Neuronal stem cell (in vitro differentiated cells): ENCODE data around the gene ZBTB45.
A peak's percentile ranks its signal among the peaks of the same experiment; 100 is the strongest.

Source experiments
- DNase-seq: peaks from one replicate; pipeline ENCODE4 v3.0.0-alpha.2; 2013; ENCODE audit warnings: low spot score
- H2AFZ ChIP-seq: one replicate; pipeline ENCODE4 v1.6.1; 2013; ENCODE audit warnings: mild to moderate bottlenecking, low read length, inconsistent platforms
- H2AK5ac ChIP-seq: 2 replicates; pipeline ENCODE4 v1.6.1; 2013; ENCODE audit warnings: low read depth, mild to moderate bottlenecking, inconsistent platforms, low read length, moderate library complexity, mixed read lengths
- H2BK120ac ChIP-seq: 2 replicates; pipeline ENCODE4 v1.6.1; 2013; ENCODE audit warnings: low read depth, mild to moderate bottlenecking, inconsistent platforms, low read length, moderate library complexity, mixed read lengths
- H2BK12ac ChIP-seq: one replicate; pipeline ENCODE4 v1.6.1; 2013; ENCODE audit warnings: low read length, inconsistent platforms
- H2BK15ac ChIP-seq: 2 replicates; pipeline ENCODE4 v1.6.1; 2013; ENCODE audit warnings: mild to moderate bottlenecking, low read length, inconsistent platforms, mixed read lengths
- H2BK5ac ChIP-seq: one replicate; pipeline ENCODE4 v1.6.1; 2013; ENCODE audit warnings: inconsistent platforms, mild to moderate bottlenecking, low read length, moderate library complexity
- H3K14ac ChIP-seq: one replicate; pipeline ENCODE4 v1.6.1; 2013; ENCODE audit warnings: low read length, inconsistent platforms
- H3K18ac ChIP-seq: 2 replicates; pipeline ENCODE4 v1.6.1; 2013; ENCODE audit warnings: low read length, inconsistent platforms
- H3K23ac ChIP-seq: 2 replicates; pipeline ENCODE4 v1.6.1; 2013; ENCODE audit warnings: low read depth, mild to moderate bottlenecking, mixed read lengths, low read length, inconsistent platforms; ENCODE audit not compliant: poor library complexity
- H3K27ac ChIP-seq: replicated peaks from 3 replicates; pipeline ENCODE4 v1.5.1; 2013; ENCODE audit warnings: low read length, inconsistent platforms
- H3K27me3 ChIP-seq, 3 experiments: 2 replicates each; pipeline ENCODE4 v1.6.1; 2013; ENCODE audit warnings: low read length in 3 of 3, mild to moderate bottlenecking in 2 of 3, inconsistent platforms in 1 of 3, low read depth in 1 of 3, mixed read lengths in 1 of 3, moderate library complexity in 1 of 3; ENCODE audit not compliant: control insufficient read depth in 3 of 3, insufficient read depth in 3 of 3
- H3K36me3 ChIP-seq, 2 donors: replicated peaks in 1 of 2; 2 replicates each; pipeline ENCODE4 v1.6.1; 2013; ENCODE audit warnings: low read length in 2 of 2; ENCODE audit not compliant: control insufficient read depth in 2 of 2, insufficient read depth in 2 of 2
- H3K4ac ChIP-seq: 2 replicates; pipeline ENCODE4 v1.6.1; 2013; ENCODE audit warnings: inconsistent platforms, mild to moderate bottlenecking, low read length, moderate library complexity
- H3K4me1 ChIP-seq, 2 donors: 1 replicate in 1 of 2; 2 replicates in 1 of 2; pipeline ENCODE4 v1.6.1; 2013; ENCODE audit warnings: low read length in 2 of 2, low read depth in 1 of 2; ENCODE audit not compliant: control insufficient read depth in 2 of 2, insufficient read depth in 1 of 2
- H3K4me2 ChIP-seq: one replicate; pipeline ENCODE4 v1.6.1; 2013; ENCODE audit warnings: mild to moderate bottlenecking, low read length, inconsistent platforms; ENCODE audit not compliant: insufficient read depth, poor library complexity, severe bottlenecking
- H3K4me3 ChIP-seq, 2 donors: 2 replicates each; pipeline ENCODE4 v1.5.1; 2013; ENCODE audit warnings: low read length in 2 of 2, mild to moderate bottlenecking in 2 of 2, inconsistent platforms in 1 of 2, moderate library complexity in 1 of 2
- H3K79me1 ChIP-seq: one replicate; pipeline ENCODE4 v1.6.1; 2013; ENCODE audit warnings: low read depth, mild to moderate bottlenecking, inconsistent platforms, low read length, moderate library complexity
- H3K9ac ChIP-seq: one replicate; pipeline ENCODE4 v1.6.1; 2013; ENCODE audit warnings: mild to moderate bottlenecking, low read depth, low read length, inconsistent platforms; ENCODE audit not compliant: poor library complexity
- H3K9me3 ChIP-seq, 2 donors: replicated peaks in 1 of 2; 2 replicates each; pipeline versions ENCODE3 to v1.6.1; 2013; ENCODE audit warnings: low read length in 2 of 2, mild to moderate bottlenecking in 2 of 2, inconsistent platforms in 1 of 2, low read depth in 1 of 2, mixed read lengths in 1 of 2, moderate library complexity in 1 of 2; ENCODE audit not compliant: control insufficient read depth in 2 of 2, insufficient read depth in 1 of 2
- H4K8ac ChIP-seq: one replicate; pipeline ENCODE4 v1.6.1; 2013; ENCODE audit warnings: low read depth, mild to moderate bottlenecking, inconsistent platforms, low read length, moderate library complexity
- H4K91ac ChIP-seq: one replicate; pipeline ENCODE4 v1.6.1; 2013; ENCODE audit warnings: low read length, low read depth, mild to moderate bottlenecking, inconsistent platforms; ENCODE audit not compliant: poor library complexity
- WGBS, 2 donors: extraction: QIAGEN DNeasy Blood & Tissue Kit; methylation state at CpG; one replicate each; pipeline ENCODE4 v1.1.7; 2013; ENCODE audit warnings: missing lambda C conversion rate in 2 of 2, mixed read lengths in 1 of 2; ENCODE audit not compliant: insufficient read length in 2 of 2, insufficient replicate concordance in 1 of 2; ENCODE audit errors: extremely low coverage in 2 of 2; 5-methylcytosine and 5-hydroxymethylcytosine counted together

The ZBTB45 gene

GRCh38 chr19:58531034-58531840, 11.6 kb upstream of the ZBTB45 start:
- Histone ChIP-seq H3K79me1 (no peaks in the 10 kb centered on the region), H4K8ac (no peak overlapping the region), H4K91ac (no peak overlapping the region), H2AFZ (no peak overlapping the region), H3K4me2 (no peak overlapping the region), H2BK5ac (no peak overlapping the region), H3K36me3 (no peaks in the 10 kb centered on the region), H3K9me3 (no peaks in the 10 kb centered on the region), H3K27me3 (peaks cover 0 to 10% (median 2%) of the 10 kb centered on the region in 3 experiments), H2AK5ac (no peak overlapping the region), H2BK12ac (no peak overlapping the region), H3K9ac (no peak overlapping the region), H3K18ac (no peak overlapping the region), H3K4me3 (no peak overlapping the region), H3K14ac (no peak overlapping the region), H2BK120ac (no peak overlapping the region), H3K4ac (no peak overlapping the region), H3K4me1 (no peaks in the 10 kb centered on the region), H2BK15ac (no peak overlapping the region), H3K23ac (no peak overlapping the region), H3K27ac (no peak overlapping the region)
- no peak for DNase-seq
- WGBS, 2 donors, result no CpG with 5 or more reads among the region's 10 CpGs

GRCh38 chr19:58529405-58529804, 9.8 kb upstream of the ZBTB45 start:
- H3K27me3 ChIP-seq, result peaks cover 0 to 16% (median 2%) of the 10 kb centered on the region in 3 experiments
- H4K91ac ChIP-seq, result no peak overlapping the region
- no CpG with 5 or more reads among the region's 3 CpGs for WGBS, 2 donors
- H3K36me3 ChIP-seq, result no peaks in the 10 kb centered on the region
- no peaks in the 10 kb centered on the region for H3K79me1 ChIP-seq
- no peak overlapping the region for H3K27ac ChIP-seq
- H3K23ac ChIP-seq, result no peak overlapping the region
- no peaks in the 10 kb centered on the region for H3K4me1 ChIP-seq
- no peak overlapping the region for H3K4me2 ChIP-seq
- no peak overlapping the region for H3K4ac ChIP-seq
- H3K9ac ChIP-seq, result no peak overlapping the region
- no peak overlapping the region for H2BK5ac ChIP-seq
- H3K14ac ChIP-seq, result no peak overlapping the region
- no peak overlapping the region for H4K8ac ChIP-seq
- no peak for DNase-seq
- H3K4me3 ChIP-seq, result no peak overlapping the region
- no peak overlapping the region for H2AK5ac ChIP-seq
- H2AFZ ChIP-seq, result no peak overlapping the region
- no peak overlapping the region for H3K18ac ChIP-seq
- no peak overlapping the region for H2BK120ac ChIP-seq
- H2BK12ac ChIP-seq, result no peak overlapping the region
- H3K9me3 ChIP-seq, result no peaks in the 10 kb centered on the region
- H2BK15ac ChIP-seq, result no peak overlapping the region

GRCh38 chr19:58522709-58523108, 3.1 kb upstream of the ZBTB45 start:
- no peaks in the 10 kb centered on the region for H3K9me3 ChIP-seq
- H3K4ac ChIP-seq, result no peak overlapping the region
- no peak overlapping the region for H3K18ac ChIP-seq
- no peak overlapping the region for H3K9ac ChIP-seq
- WGBS, 2 donors, result no CpG with 5 or more reads among the region's 3 CpGs
- peaks cover 0 to 6% (median 0%) of the 10 kb centered on the region in 3 experiments for H3K27me3 ChIP-seq
- H2BK12ac ChIP-seq, result no peak overlapping the region
- no peak overlapping the region for H4K8ac ChIP-seq
- no peak overlapping the region for H3K4me3 ChIP-seq
- DNase-seq, result no peak
- H3K79me1 ChIP-seq, result peaks cover 4% of the 10 kb centered on the region
- H3K23ac ChIP-seq, result peak overlapping the region; percentile 4
- no peak overlapping the region for H2BK5ac ChIP-seq
- no peak overlapping the region for H3K27ac ChIP-seq
- H3K14ac ChIP-seq, result no peak overlapping the region
- H3K36me3 ChIP-seq, result peaks cover 0 to under 1% of the 10 kb centered on the region in 2 donors
- H4K91ac ChIP-seq, result no peak overlapping the region
- H3K4me1 ChIP-seq, result peaks cover 8 to 9% of the 10 kb centered on the region in 2 donors
- H2AK5ac ChIP-seq, result no peak overlapping the region
- no peak overlapping the region for H2AFZ ChIP-seq
- no peak overlapping the region for H3K4me2 ChIP-seq
- H2BK120ac ChIP-seq, result no peak overlapping the region
- H2BK15ac ChIP-seq, result no peak overlapping the region

- H2BK12ac ChIP-seq, result no peak overlapping the region
- no peak overlapping the region for H2BK120ac ChIP-seq
- no peak overlapping the region for H2AK5ac ChIP-seq
- no peak overlapping the region for H3K4me2 ChIP-seq
- H2BK15ac ChIP-seq, result no peak overlapping the region
- WGBS, 2 donors, result no CpG with 5 or more reads among the region's 4 CpGs
- H3K9me3 ChIP-seq, result no peaks in the 10 kb centered on the region
- H3K36me3 ChIP-seq, result peaks cover 8 to 11% of the 10 kb centered on the region in 2 donors
- peaks cover 8 to 9% of the 10 kb centered on the region in 2 donors for H3K4me1 ChIP-seq
- no peak overlapping the region for H3K4me3 ChIP-seq
- no peak for DNase-seq
- H3K23ac ChIP-seq, result no peak overlapping the region
- no peak overlapping the region for H4K8ac ChIP-seq
- H3K14ac ChIP-seq, result no peak overlapping the region
- H3K9ac ChIP-seq, result no peak overlapping the region
- H3K27me3 ChIP-seq, result peaks cover 0 to 6% (median 0%) of the 10 kb centered on the region in 3 experiments
- H2AFZ ChIP-seq, result no peak overlapping the region
- H4K91ac ChIP-seq, result no peak overlapping the region
- no peak overlapping the region for H3K4ac ChIP-seq
- H3K27ac ChIP-seq, result no peak overlapping the region
- H3K18ac ChIP-seq, result no peak overlapping the region
- peaks cover 12% of the 10 kb centered on the region for H3K79me1 ChIP-seq
- H2BK5ac ChIP-seq, result no peak overlapping the region
Measured at GRCh38 chr19:58521651-58522050, 2.0 kb upstream of the ZBTB45 start.
